Neuronal stem cell (in vitro differentiated cells): ENCODE results near the gene SMYD3.
"Not testable (repeated sequence)": the region's sequence is repeated elsewhere in the genome, so short reads cannot be mapped to it uniquely, and the experiment has no call there.

ENCODE experiments used
- DNase-seq: peaks from one replicate; pipeline ENCODE4 v3.0.0-alpha.2; 2013; ENCODE audit warnings: low spot score
- H2AFZ ChIP-seq: one replicate; pipeline ENCODE4 v1.6.1; 2013; ENCODE audit warnings: mild to moderate bottlenecking, low read length, inconsistent platforms
- H2AK5ac ChIP-seq: 2 replicates; pipeline ENCODE4 v1.6.1; 2013; ENCODE audit warnings: low read depth, mild to moderate bottlenecking, inconsistent platforms, low read length, moderate library complexity, mixed read lengths
- H2BK120ac ChIP-seq: 2 replicates; pipeline ENCODE4 v1.6.1; 2013; ENCODE audit warnings: low read depth, mild to moderate bottlenecking, inconsistent platforms, low read length, moderate library complexity, mixed read lengths
- H2BK12ac ChIP-seq: one replicate; pipeline ENCODE4 v1.6.1; 2013; ENCODE audit warnings: low read length, inconsistent platforms
- H2BK15ac ChIP-seq: 2 replicates; pipeline ENCODE4 v1.6.1; 2013; ENCODE audit warnings: mild to moderate bottlenecking, low read length, inconsistent platforms, mixed read lengths
- H2BK5ac ChIP-seq: one replicate; pipeline ENCODE4 v1.6.1; 2013; ENCODE audit warnings: inconsistent platforms, mild to moderate bottlenecking, low read length, moderate library complexity
- H3K14ac ChIP-seq: one replicate; pipeline ENCODE4 v1.6.1; 2013; ENCODE audit warnings: low read length, inconsistent platforms
- H3K18ac ChIP-seq: 2 replicates; pipeline ENCODE4 v1.6.1; 2013; ENCODE audit warnings: low read length, inconsistent platforms
- H3K23ac ChIP-seq: 2 replicates; pipeline ENCODE4 v1.6.1; 2013; ENCODE audit warnings: low read depth, mild to moderate bottlenecking, mixed read lengths, low read length, inconsistent platforms; ENCODE audit not compliant: poor library complexity
- H3K27ac ChIP-seq: replicated peaks from 3 replicates; pipeline ENCODE4 v1.5.1; 2013; ENCODE audit warnings: low read length, inconsistent platforms
- H3K27me3 ChIP-seq, 3 experiments: 2 replicates each; pipeline ENCODE4 v1.6.1; 2013; ENCODE audit warnings: low read length in 3 of 3, mild to moderate bottlenecking in 2 of 3, inconsistent platforms in 1 of 3, low read depth in 1 of 3, mixed read lengths in 1 of 3, moderate library complexity in 1 of 3; ENCODE audit not compliant: control insufficient read depth in 3 of 3, insufficient read depth in 3 of 3
- H3K36me3 ChIP-seq, 2 donors: replicated peaks in 1 of 2; 2 replicates each; pipeline ENCODE4 v1.6.1; 2013; ENCODE audit warnings: low read length in 2 of 2; ENCODE audit not compliant: control insufficient read depth in 2 of 2, insufficient read depth in 2 of 2
- H3K4ac ChIP-seq: 2 replicates; pipeline ENCODE4 v1.6.1; 2013; ENCODE audit warnings: inconsistent platforms, mild to moderate bottlenecking, low read length, moderate library complexity
- H3K4me1 ChIP-seq, 2 donors: 1 replicate in 1 of 2; 2 replicates in 1 of 2; pipeline ENCODE4 v1.6.1; 2013; ENCODE audit warnings: low read length in 2 of 2, low read depth in 1 of 2; ENCODE audit not compliant: control insufficient read depth in 2 of 2, insufficient read depth in 1 of 2
- H3K4me2 ChIP-seq: one replicate; pipeline ENCODE4 v1.6.1; 2013; ENCODE audit warnings: mild to moderate bottlenecking, low read length, inconsistent platforms; ENCODE audit not compliant: insufficient read depth, poor library complexity, severe bottlenecking
- H3K4me3 ChIP-seq, 2 donors: 2 replicates each; pipeline ENCODE4 v1.5.1; 2013; ENCODE audit warnings: low read length in 2 of 2, mild to moderate bottlenecking in 2 of 2, inconsistent platforms in 1 of 2, moderate library complexity in 1 of 2
- H3K79me1 ChIP-seq: one replicate; pipeline ENCODE4 v1.6.1; 2013; ENCODE audit warnings: low read depth, mild to moderate bottlenecking, inconsistent platforms, low read length, moderate library complexity
- H3K9ac ChIP-seq: one replicate; pipeline ENCODE4 v1.6.1; 2013; ENCODE audit warnings: mild to moderate bottlenecking, low read depth, low read length, inconsistent platforms; ENCODE audit not compliant: poor library complexity
- H3K9me3 ChIP-seq, 2 donors: replicated peaks in 1 of 2; 2 replicates each; pipeline versions ENCODE3 to v1.6.1; 2013; ENCODE audit warnings: low read length in 2 of 2, mild to moderate bottlenecking in 2 of 2, inconsistent platforms in 1 of 2, low read depth in 1 of 2, mixed read lengths in 1 of 2, moderate library complexity in 1 of 2; ENCODE audit not compliant: control insufficient read depth in 2 of 2, insufficient read depth in 1 of 2
- H4K8ac ChIP-seq: one replicate; pipeline ENCODE4 v1.6.1; 2013; ENCODE audit warnings: low read depth, mild to moderate bottlenecking, inconsistent platforms, low read length, moderate library complexity
- H4K91ac ChIP-seq: one replicate; pipeline ENCODE4 v1.6.1; 2013; ENCODE audit warnings: low read length, low read depth, mild to moderate bottlenecking, inconsistent platforms; ENCODE audit not compliant: poor library complexity
- WGBS, 2 donors: extraction: QIAGEN DNeasy Blood & Tissue Kit; methylation state at CpG; one replicate each; pipeline ENCODE4 v1.1.7; 2013; ENCODE audit warnings: missing lambda C conversion rate in 2 of 2, mixed read lengths in 1 of 2; ENCODE audit not compliant: insufficient read length in 2 of 2, insufficient replicate concordance in 1 of 2; ENCODE audit errors: extremely low coverage in 2 of 2; 5-methylcytosine and 5-hydroxymethylcytosine counted together

Gene SMYD3

GRCh38 chr1:245748646-245749045 is 758.4 kb downstream of the SMYD3 start:
- H2BK120ac ChIP-seq, result no peak overlapping the region
- no peak overlapping the region for H3K4me3 ChIP-seq
- no peak overlapping the region for H4K8ac ChIP-seq
- peak overlapping the region; percentile 19 for H3K4me2 ChIP-seq
- no peak overlapping the region for H2BK5ac ChIP-seq
- no peak for DNase-seq
- H3K79me1 ChIP-seq, result no peaks in the 10 kb centered on the region
- no peak overlapping the region for H2AK5ac ChIP-seq
- no peak overlapping the region for H3K4ac ChIP-seq
- H3K18ac ChIP-seq, result no peak overlapping the region
- no peak overlapping the region for H3K23ac ChIP-seq
- H3K4me1 ChIP-seq, result peaks cover 8 to 10% of the 10 kb centered on the region in 2 donors
- no peak overlapping the region for H2BK12ac ChIP-seq
- H2BK15ac ChIP-seq, result no peak overlapping the region
- no peak overlapping the region for H3K9ac ChIP-seq
- H3K27ac ChIP-seq, result peak overlapping the region; percentile 21
- H2AFZ ChIP-seq, result no peak overlapping the region
- peaks cover 0 to 2% of the 10 kb centered on the region in 2 donors for H3K9me3 ChIP-seq
- no peak overlapping the region for H4K91ac ChIP-seq
- H3K36me3 ChIP-seq, result no peaks in the 10 kb centered on the region
- H3K27me3 ChIP-seq, result no peaks in the 10 kb centered on the region
- no peak overlapping the region for H3K14ac ChIP-seq
- WGBS, 2 donors, result no CpG with 5 or more reads among the region's 3 CpGs

GRCh38 chr1:245748240-245748639 is 758.8 kb downstream of the SMYD3 start:
- no peak overlapping the region for H4K91ac ChIP-seq
- peaks cover 0 to 2% of the 10 kb centered on the region in 2 donors for H3K9me3 ChIP-seq
- H3K9ac ChIP-seq, result no peak overlapping the region
- no peak overlapping the region for H3K4ac ChIP-seq
- no peak overlapping the region for H2BK15ac ChIP-seq
- H3K79me1 ChIP-seq, result no peaks in the 10 kb centered on the region
- no peak overlapping the region for H4K8ac ChIP-seq
- DNase-seq, result peak; percentile 49
- peaks cover 8 to 10% of the 10 kb centered on the region in 2 donors for H3K4me1 ChIP-seq
- H3K18ac ChIP-seq, result no peak overlapping the region
- H2BK120ac ChIP-seq, result no peak overlapping the region
- H3K27ac ChIP-seq, result peak overlapping the region; percentile 47
- H3K36me3 ChIP-seq, result no peaks in the 10 kb centered on the region
- no peak overlapping the region for H3K14ac ChIP-seq
- H2AK5ac ChIP-seq, result no peak overlapping the region
- H3K23ac ChIP-seq, result no peak overlapping the region
- H3K4me3 ChIP-seq, result no peak overlapping the region
- H2AFZ ChIP-seq, result no peak overlapping the region
- H2BK5ac ChIP-seq, result no peak overlapping the region
- no CpG with 5 or more reads among the region's 10 CpGs for WGBS, 2 donors
- H3K27me3 ChIP-seq, result no peaks in the 10 kb centered on the region
- no peak overlapping the region for H2BK12ac ChIP-seq
- no peak overlapping the region for H3K4me2 ChIP-seq

GRCh38 chr1:245742896-245743295 is 764.2 kb downstream of the SMYD3 start:
- Histone ChIP-seq H3K14ac (no peak overlapping the region), H2AK5ac (no peak overlapping the region), H3K18ac (no peak overlapping the region), H2AFZ (peak overlapping the region; percentile 31), H3K27ac (no peak overlapping the region), H3K4ac (no peak overlapping the region), H4K91ac (no peak overlapping the region), H2BK12ac (no peak overlapping the region), H3K79me1 (no peaks in the 10 kb centered on the region), H3K23ac (no peak overlapping the region), H3K9ac (no peak overlapping the region), H3K4me1 (no peaks in the 10 kb centered on the region), H3K27me3 (no peaks in the 10 kb centered on the region), H3K4me2 (no peak overlapping the region), H2BK15ac (no peak overlapping the region), H2BK120ac (no peak overlapping the region), H3K9me3 (no peaks in the 10 kb centered on the region), H2BK5ac (no peak overlapping the region), H3K4me3 (no peak overlapping the region), H4K8ac (peak overlapping the region; percentile 75), H3K36me3 (no peaks in the 10 kb centered on the region)
- DNase-seq, result no peak
- no CpG with 5 or more reads among the region's 9 CpGs for WGBS, 2 donors

GRCh38 chr1:245740336-245740735 is 766.7 kb downstream of the SMYD3 start:
- H2AK5ac ChIP-seq, H4K8ac ChIP-seq, H2BK12ac ChIP-seq, H2AFZ ChIP-seq, H3K9me3 ChIP-seq, H3K14ac ChIP-seq, H3K9ac ChIP-seq, H4K91ac ChIP-seq, DNase-seq, H3K36me3 ChIP-seq, H3K4ac ChIP-seq, H3K27ac ChIP-seq, H3K27me3 ChIP-seq, H3K4me3 ChIP-seq, H3K79me1 ChIP-seq, H3K4me1 ChIP-seq, H3K23ac ChIP-seq, H2BK15ac ChIP-seq, H3K18ac ChIP-seq, H2BK5ac ChIP-seq, H2BK120ac ChIP-seq, H3K4me2 ChIP-seq: not testable (repeated sequence)
- no CpG with 5 or more reads among the region's 1 CpG for WGBS, 2 donors
